Parathyroid adenoma (tissue), 2 donors: Measurements from ENCODE around the gene NFE2L3.

Experiments
- H2AFZ ChIP-seq: fragments of 300-600 bp; sonication (generic); one replicate; pipeline ENCODE4 v1.7.0; 2017; ENCODE audit warnings: antibody characterized with exemption, mild to moderate bottlenecking
- H3K27ac ChIP-seq: fragments of 300-600 bp; sonication (generic); one replicate; pipeline ENCODE4 v1.7.0; 2017
- H3K27me3 ChIP-seq: fragments of 300-600 bp; sonication (generic); one replicate; pipeline ENCODE4 v1.7.0; 2017; ENCODE audit warnings: low read length; ENCODE audit not compliant: control insufficient read depth, insufficient read depth
- H3K36me3 ChIP-seq: fragments of 300-600 bp; sonication (generic); one replicate; pipeline ENCODE4 v1.7.0; 2017; ENCODE audit warnings: low read length; ENCODE audit not compliant: control insufficient read depth, insufficient read depth
- H3K4me1 ChIP-seq: fragments of 300-600 bp; sonication (generic); one replicate; pipeline ENCODE4 v1.7.0; 2017; ENCODE audit warnings: control low read depth
- H3K4me2 ChIP-seq: fragments of 300-600 bp; sonication (generic); one replicate; pipeline ENCODE4 v1.7.0; 2017; ENCODE audit warnings: low read length
- H3K4me3 ChIP-seq: fragments of 300-600 bp; sonication (generic); one replicate; pipeline ENCODE4 v1.7.0; 2017; ENCODE audit warnings: low read depth, low read length
- H3K79me2 ChIP-seq: fragments of 300-600 bp; sonication (generic); one replicate; pipeline ENCODE4 v1.7.0; 2017; ENCODE audit warnings: control low read depth
- H3K9ac ChIP-seq: fragments of 300-600 bp; sonication (generic); one replicate; pipeline ENCODE4 v1.7.0; 2017; ENCODE audit warnings: mild to moderate bottlenecking
- H3K9me3 ChIP-seq: fragments of 300-600 bp; sonication (generic); one replicate; pipeline ENCODE4 v1.7.0; 2017; ENCODE audit warnings: low read length; ENCODE audit not compliant: control insufficient read depth
- TF ChIP-seq, protein P1 (sequence below): fragments of 300-600 bp; sonication (generic); IDR thresholded peaks from one replicate; pipeline ENCODE4 v1.7.0; 2017; ENCODE audit warnings: antibody characterized with exemption, mild to moderate bottlenecking
- donor health status: primary hyperparathyroidism.

Gene NFE2L3

DNA sequence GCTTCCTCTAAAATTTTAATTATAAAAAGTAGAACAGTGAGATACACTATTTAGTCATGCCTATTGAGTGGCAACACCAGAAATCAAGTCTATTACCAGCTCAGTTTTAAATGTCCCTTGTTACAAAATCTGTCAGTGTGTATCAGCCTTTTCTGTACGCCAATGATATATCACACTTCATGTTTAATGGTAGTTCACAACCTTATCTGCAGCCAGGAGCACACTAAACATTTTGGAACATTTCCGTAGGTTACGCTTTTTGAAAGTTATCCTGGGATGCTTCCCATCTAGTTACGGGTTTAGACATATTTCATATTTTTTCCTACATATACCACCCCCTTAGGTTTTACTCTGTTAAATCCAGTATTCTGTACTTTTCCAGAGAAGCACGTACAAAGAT, 43.2 kb downstream of the NFE2L3 start:
- no peak overlapping the region for H3K4me2 ChIP-seq
- H3K36me3 ChIP-seq = peaks cover 5% of the 10 kb centered on the region
- peaks cover 52% of the 10 kb centered on the region for H3K79me2 ChIP-seq
- H3K27me3 ChIP-seq = no peaks in the 10 kb centered on the region
- TF ChIP-seq, protein P1, sequence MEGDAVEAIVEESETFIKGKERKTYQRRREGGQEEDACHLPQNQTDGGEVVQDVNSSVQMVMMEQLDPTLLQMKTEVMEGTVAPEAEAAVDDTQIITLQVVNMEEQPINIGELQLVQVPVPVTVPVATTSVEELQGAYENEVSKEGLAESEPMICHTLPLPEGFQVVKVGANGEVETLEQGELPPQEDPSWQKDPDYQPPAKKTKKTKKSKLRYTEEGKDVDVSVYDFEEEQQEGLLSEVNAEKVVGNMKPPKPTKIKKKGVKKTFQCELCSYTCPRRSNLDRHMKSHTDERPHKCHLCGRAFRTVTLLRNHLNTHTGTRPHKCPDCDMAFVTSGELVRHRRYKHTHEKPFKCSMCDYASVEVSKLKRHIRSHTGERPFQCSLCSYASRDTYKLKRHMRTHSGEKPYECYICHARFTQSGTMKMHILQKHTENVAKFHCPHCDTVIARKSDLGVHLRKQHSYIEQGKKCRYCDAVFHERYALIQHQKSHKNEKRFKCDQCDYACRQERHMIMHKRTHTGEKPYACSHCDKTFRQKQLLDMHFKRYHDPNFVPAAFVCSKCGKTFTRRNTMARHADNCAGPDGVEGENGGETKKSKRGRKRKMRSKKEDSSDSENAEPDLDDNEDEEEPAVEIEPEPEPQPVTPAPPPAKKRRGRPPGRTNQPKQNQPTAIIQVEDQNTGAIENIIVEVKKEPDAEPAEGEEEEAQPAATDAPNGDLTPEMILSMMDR = no peak
- H3K9me3 ChIP-seq = no peaks in the 10 kb centered on the region
- no peak overlapping the region for H3K9ac ChIP-seq
- no peak overlapping the region for H3K4me3 ChIP-seq
- no peak overlapping the region for H3K27ac ChIP-seq
- no peak overlapping the region for H2AFZ ChIP-seq
- peaks cover 41% of the 10 kb centered on the region for H3K4me1 ChIP-seq

DNA sequence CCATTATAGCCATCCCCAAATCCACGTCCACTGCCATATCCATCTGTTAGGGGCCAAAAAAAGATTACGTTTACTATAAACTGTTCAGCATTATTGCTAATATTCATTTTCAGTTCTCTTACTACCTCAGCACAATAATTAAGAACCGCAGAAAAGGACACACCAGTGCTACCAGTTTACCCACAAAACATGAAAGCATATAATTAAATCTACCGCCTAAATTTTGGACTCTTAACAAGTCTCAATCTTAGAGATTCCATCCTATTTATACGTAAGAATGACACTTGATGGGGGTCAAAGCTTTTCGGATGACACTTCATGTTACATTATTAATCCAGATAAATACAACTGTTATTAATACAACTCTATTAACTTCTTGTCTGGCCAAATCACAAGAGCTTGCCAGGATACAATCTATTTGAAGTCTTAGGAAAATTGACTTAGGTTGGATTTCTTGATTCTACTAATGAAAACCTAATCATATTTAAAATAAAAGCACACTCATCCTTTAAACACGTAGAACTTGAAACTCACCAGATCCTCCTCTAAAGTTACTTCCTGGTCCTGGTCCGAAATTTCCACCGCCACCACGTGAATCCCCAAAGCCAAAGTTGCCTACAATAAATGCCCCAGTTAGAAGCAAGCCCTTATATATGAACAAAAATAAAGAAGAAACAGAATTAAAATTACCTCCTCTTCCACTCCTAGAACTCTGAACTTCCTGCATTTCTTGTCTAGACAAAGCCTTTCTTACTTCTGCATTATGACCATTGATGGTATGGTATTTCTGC, 44.1 kb downstream of the NFE2L3 start:
- Histone ChIP-seq H3K4me2 (no peak overlapping the region), H2AFZ (no peak overlapping the region), H3K27me3 (no peaks in the 10 kb centered on the region), H3K27ac (no peak overlapping the region), H3K36me3 (peaks cover 5% of the 10 kb centered on the region), H3K4me1 (peaks cover 36% of the 10 kb centered on the region), H3K9ac (no peak overlapping the region), H3K79me2 (peaks cover 55% of the 10 kb centered on the region), H3K4me3 (no peak overlapping the region), H3K9me3 (no peaks in the 10 kb centered on the region)
- TF ChIP-seq, protein P1 = no peak

DNA sequence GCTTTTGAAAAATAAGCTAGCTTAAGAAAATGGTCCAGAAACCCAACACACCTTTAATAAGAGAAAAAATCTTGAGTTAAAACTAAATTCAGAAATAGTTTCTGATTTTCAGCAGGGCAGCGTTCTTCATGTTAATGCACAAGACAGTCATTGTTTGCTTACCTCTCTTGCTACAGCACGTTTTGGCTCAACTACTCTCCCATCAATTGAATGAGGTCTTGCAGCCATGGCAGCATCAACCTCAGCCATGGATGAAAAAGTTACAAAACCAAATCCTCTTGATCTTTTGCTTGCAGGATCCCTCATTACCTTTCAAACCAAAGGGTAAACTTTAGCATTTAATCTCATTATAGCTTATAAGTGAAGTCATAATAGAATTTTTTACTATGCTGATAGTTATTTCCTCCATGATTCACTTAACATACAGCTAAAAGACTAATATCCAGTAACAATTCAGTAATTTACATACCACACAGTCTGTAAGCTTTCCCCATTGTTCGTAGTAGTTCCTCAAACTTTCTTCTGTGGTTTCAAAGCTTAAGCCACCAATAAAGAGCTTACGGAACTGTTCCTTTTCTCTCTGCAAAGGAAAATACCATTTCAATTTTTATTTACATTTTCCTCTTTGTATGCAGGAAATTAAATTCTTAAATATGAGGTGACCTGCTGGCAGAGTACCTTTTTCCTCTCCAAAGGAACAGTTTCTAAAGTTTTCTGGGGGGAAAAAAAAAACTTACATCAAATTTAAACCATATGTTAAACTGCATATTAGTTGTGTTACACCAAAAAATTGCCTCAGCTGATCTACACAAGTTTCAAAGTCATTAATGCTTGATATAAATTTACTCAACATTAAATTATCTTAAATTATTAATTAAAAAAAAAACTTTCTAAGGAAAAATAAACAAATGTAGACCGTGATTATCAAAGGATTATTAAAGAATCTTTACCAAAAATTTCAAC, 45.4 kb downstream of the NFE2L3 start:
- TF ChIP-seq, protein P1 = no peak
- Histone ChIP-seq H3K9me3 (no peaks in the 10 kb centered on the region), H3K9ac (no peak overlapping the region), H3K4me2 (peak overlapping the region; percentile 83), H3K4me1 (peaks cover 30% of the 10 kb centered on the region), H3K4me3 (peak overlapping the region; percentile 100), H3K79me2 (peaks cover 55% of the 10 kb centered on the region), H2AFZ (no peak overlapping the region), H3K36me3 (peaks cover 5% of the 10 kb centered on the region), H3K27ac (no peak overlapping the region), H3K27me3 (no peaks in the 10 kb centered on the region)

DNA sequence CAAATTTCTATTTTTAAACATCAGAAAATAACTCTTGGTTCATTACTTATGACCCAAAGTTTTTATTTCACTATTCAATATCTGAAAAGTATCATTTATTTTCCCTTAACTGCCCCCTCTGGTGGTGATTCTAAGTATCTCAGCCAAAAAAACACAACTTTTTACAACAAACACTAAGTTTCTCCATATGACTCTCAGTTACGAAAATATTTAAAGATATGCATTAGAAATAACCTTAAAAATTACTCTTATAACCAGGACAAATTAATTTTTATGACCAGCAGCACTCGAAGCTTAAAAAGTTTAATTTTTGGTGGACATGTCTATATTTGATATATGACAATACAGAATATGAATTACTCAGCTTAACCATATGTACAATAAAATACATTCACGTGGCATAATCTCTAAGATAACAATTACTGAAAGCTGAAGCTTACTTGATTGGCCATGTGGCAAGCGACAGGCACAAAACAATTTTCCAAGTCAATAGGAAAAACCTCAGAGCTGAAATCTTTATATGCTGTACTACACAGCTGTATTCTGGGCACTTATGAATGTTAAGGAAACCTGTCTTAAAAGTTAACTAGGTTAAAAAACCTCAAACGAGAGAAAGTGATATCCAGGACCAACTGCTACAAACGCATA, 46.3 kb downstream of the NFE2L3 start:
- TF ChIP-seq, protein P1 = peak; percentile 87
- Histone ChIP-seq H3K36me3 (no peaks in the 10 kb centered on the region), H3K9me3 (no peaks in the 10 kb centered on the region), H3K4me1 (peaks cover 28% of the 10 kb centered on the region), H2AFZ (no peak overlapping the region), H3K4me2 (peak overlapping the region; percentile 83), H3K27me3 (no peaks in the 10 kb centered on the region), H3K4me3 (peak overlapping the region; percentile 100), H3K79me2 (peaks cover 55% of the 10 kb centered on the region), H3K27ac (peak overlapping the region; percentile 100), H3K9ac (no peak overlapping the region)
